AML-193 (cell line): Measurements from ENCODE around the gene PINLYP.
"Not testable (repeated sequence)": the region's sequence is repeated elsewhere in the genome, so short reads cannot be mapped to it uniquely, and the experiment has no call there.

ENCODE experiments used
- DNase-seq, 2 experiments: peaks; one replicate each; lab custom pipeline; 2025; lab: John Stamatoyannopoulos, UW

The PINLYP gene

GRCh38 chr19:43582495-43582894, 6.9 kb downstream of the PINLYP start:
- DNase-seq: no peak

- DNase-seq: no peak
These were observed 8.9 kb downstream of the PINLYP start for GRCh38 chr19:43584484-43584883.

DNA sequence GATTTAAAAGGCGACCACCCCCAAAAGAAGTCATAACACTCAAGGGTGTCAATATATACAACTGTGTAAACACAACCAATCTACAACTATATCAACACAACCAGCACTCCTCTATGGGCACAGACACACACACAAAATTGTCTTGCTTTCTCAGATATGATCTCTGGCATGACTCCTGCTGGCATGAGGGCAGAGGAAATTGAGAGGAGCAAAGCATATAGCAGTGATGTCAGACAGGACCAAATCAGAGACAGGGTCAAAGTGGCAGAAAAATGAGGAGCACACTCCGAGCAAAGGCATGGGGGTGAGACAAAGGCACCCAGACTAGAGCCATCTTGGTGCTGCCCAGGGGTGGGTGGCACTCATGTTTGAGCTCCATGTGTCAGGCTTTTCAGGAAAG, 10.7 kb downstream of the PINLYP start:
- DNase-seq: no peak

DNA sequence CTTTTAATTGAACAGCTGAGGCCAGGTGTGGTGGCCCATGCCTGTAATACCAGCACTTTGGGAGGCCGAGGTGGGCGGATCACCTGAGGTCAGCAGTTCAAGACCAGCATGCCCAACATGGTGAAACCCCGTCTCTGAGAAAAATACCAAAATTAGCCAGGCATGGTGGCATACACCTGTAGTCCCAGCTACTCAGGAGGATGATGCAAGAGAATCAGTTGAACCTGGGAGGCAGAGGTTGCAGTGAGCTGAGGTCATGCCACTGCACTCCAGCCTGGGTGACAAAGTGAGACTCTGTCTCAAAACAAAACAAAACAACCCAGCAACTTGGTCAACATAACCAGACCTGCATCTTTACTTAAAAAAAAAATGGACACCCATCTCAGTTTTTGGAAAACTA, 11.4 kb downstream of the PINLYP start:
- DNase-seq: not testable (repeated sequence)

DNA sequence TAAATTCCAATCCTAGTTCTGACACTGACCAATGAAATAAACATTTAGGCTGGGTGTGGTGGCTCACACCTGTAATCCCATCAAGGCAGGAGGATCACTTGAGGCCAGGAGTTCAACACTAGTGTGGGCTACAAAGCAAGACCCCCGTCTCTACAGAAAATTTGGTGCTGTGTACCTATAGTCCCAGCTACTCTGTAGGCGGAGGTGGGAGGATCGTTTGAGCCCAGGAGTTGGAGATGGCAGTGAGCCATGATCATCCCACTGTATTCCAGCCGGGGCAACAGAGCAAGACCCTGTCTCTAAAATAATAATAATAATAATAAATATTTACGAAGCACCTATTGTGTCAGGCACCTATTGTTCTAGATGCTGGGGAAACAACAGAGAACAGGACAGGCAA, 13.7 kb downstream of the PINLYP start:
- DNase-seq: no peak

DNA sequence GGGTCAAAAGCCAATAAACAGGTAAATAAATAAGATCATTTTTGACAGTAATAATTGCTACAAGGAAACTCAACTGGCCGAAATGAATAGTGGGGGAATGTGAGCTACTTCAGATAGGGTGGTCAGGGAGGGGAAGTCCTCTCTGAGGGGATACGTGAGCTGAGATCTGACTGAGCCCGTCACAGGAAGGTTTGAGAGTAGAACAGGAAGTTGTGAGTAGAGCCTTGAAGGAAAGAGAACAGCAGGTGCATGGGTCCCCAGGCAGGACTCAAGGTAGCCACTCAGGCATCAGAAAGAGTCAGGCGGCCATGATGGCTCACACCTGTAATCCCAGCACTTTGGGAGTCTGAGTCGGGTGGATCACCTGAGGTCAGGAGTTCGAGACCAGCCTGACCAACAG, 14.1 kb downstream of the PINLYP start:
- no peak for DNase-seq

DNA sequence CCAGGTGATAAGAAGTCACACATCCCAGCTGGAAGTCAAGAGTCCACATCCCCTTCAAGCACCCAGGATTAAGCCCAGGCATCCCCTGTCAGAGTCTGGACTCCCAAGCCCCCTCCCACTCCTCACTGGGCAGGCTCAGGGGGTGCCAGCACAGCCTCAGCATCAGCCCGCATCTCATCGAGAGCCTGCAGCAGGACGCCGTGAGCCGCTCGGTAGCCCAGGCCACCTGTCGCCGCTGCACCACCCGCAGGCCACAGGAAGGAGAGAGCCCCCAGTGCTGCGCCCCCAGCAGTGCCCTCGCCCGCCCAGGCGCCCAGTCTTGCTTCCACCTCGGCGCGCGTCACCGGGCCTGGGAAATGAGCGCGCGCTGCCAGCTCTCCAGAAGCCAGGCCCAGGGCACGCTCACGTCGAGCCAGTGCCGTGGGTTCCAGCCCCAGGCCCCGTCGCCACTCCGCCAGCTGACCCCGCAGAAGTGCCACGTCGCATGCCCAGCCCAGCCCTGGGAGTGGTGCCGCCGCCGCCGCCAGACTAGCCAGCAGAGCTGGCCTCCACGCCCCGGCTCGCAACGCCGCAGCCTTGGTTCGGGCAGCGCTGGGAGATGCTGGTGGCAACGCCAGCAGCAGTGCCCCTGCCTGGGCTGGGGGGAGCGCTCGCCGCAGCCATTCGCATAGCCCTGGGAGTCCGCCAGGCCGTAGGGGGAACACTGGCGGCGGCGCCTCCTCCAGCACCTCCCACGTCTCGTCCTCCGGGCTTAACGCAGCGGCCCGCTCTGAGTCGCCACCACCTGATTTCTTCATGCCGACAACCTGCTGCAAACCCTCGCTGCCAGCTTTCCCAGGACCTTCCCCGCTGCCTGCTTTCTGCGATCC, 16.5 kb downstream of the PINLYP start:
- DNase-seq: no peak

GRCh38 chr19:43592800-43593350, 17.3 kb downstream of the PINLYP start:
- DNase-seq: no peak

DNA sequence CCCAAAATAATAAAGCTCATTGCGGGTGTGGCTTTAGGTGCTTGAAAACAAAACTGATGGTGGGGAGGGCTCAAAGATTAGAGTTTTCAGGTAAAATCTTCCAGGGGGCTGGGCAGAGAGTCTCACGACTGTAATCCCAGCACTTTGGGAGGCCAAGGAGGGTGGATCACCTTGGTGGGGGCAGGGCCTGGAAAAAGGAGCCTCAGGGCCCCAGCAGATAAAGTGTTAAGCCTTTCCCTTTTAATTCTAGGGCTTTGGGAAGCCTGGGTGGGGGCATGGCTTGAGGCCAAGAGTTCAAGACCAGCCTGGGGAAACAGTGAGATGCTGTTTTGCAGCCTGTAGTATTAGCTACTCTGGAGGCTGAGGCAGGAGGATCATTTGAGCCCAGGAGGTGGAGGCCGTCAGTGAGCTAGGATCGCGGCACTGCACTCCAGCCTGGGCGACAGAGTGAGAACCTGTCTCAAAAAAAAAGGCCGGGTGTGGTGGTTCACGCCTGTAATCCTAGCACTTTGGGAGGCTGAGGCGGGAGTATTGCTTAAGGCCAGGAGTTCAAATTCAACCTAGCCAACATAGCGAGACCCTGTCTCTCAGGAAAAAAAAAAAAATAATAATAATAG, 18.6 kb downstream of the PINLYP start:
- DNase-seq: no peak

DNA sequence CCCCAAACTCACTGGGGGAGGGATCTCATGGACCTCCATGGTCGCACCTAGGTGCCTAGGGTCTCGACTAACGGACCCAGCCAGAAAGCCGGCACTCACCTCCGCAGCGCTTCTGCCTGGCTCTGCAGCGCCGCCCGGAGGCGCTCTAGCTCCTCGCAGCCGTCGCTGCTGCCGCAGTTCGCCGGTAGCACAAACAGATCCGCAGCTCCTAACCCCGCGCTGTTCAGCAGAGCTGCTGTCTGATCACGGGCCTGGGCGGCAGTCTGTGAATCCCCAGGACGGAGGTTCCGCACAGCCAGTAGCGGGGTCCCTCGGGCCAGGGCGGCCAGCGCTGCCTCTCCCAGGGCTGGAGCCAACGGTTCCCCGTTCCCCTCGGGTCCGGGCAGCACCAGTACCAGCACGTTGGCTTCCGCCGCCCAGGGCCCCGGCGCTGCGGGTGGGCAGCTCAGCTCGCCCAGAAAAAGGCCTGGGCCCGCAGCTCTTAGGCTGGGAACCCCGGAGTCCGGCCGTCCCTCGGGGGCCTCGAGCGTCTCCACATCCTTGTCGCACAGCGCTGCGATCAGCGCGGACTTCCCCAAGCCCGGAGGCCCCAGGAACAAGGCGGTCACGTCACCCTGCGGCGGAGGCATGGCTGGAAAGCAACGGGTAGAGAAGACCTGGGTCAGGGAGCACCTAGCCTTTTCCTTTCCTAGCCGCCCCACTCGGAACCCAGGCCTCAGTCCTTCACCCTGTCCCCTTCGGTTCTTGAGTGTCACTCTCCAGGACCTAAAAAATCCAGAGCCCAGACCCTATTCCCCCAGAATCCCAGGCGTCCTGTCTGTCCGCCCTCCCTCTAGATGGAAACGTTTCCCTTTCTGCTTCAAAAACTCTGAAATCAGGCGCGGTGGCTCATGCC, 19.4 kb downstream of the PINLYP start:
- DNase-seq: peak; percentile 62 to 67

- DNase-seq: no peak
These were observed 20.0 kb downstream of the PINLYP start for GRCh38 chr19:43595605-43595998.

- DNase-seq: peak; percentile 98
These were observed 20.6 kb downstream of the PINLYP start, which contains the start of the genes IRGQ and ZNF576 for GRCh38 chr19:43595999-43596841. Gene IRGQ, minus strand, starts transcription at chr19:43596134. Its CDS starts 796 bp downstream, at chr19:43595338. Gene ZNF576, plus strand, starts transcription at chr19:43596595. Its CDS starts 514 bp downstream, at chr19:43597109.

DNA sequence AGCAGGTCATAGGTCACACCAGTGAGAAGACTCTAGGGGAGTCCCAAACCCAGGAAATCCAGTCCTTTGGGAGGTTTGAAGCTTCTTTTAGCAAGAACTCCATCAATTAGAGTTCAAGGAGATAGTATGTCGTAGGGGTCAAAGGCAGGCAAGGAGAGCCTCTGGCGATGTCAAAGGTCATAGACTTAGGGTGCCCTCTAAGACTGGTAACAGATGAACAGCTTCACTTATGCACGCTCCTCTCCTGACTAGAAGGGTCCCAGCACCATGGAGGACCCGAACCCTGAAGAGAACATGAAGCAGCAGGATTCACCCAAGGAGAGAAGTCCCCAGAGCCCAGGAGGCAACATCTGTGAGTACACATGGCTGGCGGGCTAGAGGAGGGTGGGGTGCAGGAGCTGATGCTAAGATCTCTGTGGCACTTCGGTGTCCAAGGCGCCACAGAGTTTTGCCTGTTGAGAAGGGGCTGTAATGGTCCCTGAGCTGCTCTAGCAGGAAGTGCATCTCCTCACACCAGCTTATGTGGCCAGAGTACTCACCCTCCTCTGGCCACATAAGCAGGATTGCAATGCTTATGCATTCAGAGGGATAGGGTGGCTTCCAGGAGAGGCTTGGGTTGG, 21.4 kb downstream of the PINLYP start:
- no peak for DNase-seq

- DNase-seq: no peak
These were observed 22.3 kb downstream of the PINLYP start for GRCh38 chr19:43597876-43598275.

GRCh38 chr19:43598445-43599240, 23.0 kb downstream of the PINLYP start:
- DNase-seq: no peak

DNA sequence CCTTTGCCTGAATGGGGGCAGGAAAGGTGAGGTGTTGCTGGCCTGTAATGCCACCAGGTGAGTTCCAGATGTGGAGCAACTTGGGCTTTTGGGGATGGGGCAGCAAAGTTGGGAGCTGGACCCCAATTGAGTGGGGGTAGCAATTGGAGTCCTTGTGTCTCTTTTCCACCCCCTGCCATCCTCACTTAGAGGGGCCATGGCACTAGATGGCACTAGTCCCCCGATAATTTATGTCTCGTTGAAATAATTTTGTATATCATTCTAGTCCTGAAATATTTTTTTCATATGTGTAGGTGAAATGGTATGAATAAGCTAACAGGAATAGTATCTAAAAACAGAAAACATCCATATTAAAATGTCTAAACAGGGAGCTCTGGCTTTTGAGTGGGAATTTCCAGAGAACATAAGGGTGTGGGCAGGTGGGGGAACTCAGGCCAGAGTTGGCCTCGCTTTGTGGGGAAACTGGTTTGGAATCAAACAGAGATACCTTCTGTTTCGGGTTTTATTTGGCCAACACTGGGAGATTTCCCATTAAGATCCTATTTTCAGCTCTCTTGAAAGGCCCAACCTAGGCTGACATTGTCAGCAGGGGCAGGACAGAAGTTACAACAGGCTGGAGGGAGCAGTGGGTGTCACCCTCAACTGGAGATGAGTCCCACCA, 24.2 kb downstream of the PINLYP start:
- DNase-seq: no peak

GRCh38 chr19:43600326-43600725, 24.7 kb downstream of the PINLYP start:
- not testable (repeated sequence) for DNase-seq

GRCh38 chr19:43605875-43606568, 30.4 kb downstream of the PINLYP start:
- DNase-seq: no peak
